A549 (cell line): ENCODE data around the gene ZFP62.

Source experiments
- CHD2 ChIP-seq: fragments of 150-350 bp; IDR thresholded peaks from 2 replicates; pipeline ENCODE4 v1.6.1; 2014; ENCODE audit warnings: low read length; ENCODE audit not compliant: partially characterized antibody
- EP300 ChIP-seq, 2 experiments: fragments of >200 bp; sonication (Bioruptor Twin); formaldehyde crosslinking; IDR thresholded peaks; 2 replicates in 1 of 2; 3 replicates in 1 of 2; pipeline ENCODE4 v1.6.1; 2016 to 2017
- MAX ChIP-seq: IDR thresholded peaks from 2 replicates; pipeline ENCODE4 v1.6.1; 2012
- MAZ ChIP-seq: fragments of 150-350 bp; IDR thresholded peaks from 2 replicates; pipeline ENCODE4 v1.6.1; 2014; ENCODE audit warnings: antibody characterized with exemption, low read depth, low read length, borderline replicate concordance
- MYC ChIP-seq: IDR thresholded peaks from 2 replicates; pipeline ENCODE4 v1.6.1; 2012; ENCODE audit warnings: mild to moderate bottlenecking, inconsistent platforms, low read length, improper control_type of control experiment, borderline replicate concordance
- POLR2A ChIP-seq: IDR thresholded peaks from 2 replicates; pipeline ENCODE4 v1.6.1; 2012; ENCODE audit warnings: mild to moderate bottlenecking, low read length
- RCOR1 ChIP-seq: fragments of 150-350 bp; IDR thresholded peaks from 2 replicates; pipeline ENCODE4 v1.6.1; 2014; ENCODE audit warnings: antibody characterized with exemption, low read length, low read depth
- SREBF2 ChIP-seq: fragments of 450-650 bp; IDR thresholded peaks from 2 replicates; pipeline ENCODE4 v1.6.1; 2014; ENCODE audit warnings: mild to moderate bottlenecking, moderate library complexity
- TF ChIP-seq, protein P1 (sequence below): fragments of >200 bp; sonication (Bioruptor Twin); formaldehyde crosslinking; IDR thresholded peaks from 3 replicates; pipeline ENCODE4 v1.5.1; 2016

GRCh38 chr5:180810959-180811622, 50.0 kb downstream of the ZFP62 start:
- TF ChIP-seq MAZ: no peak
- TF ChIP-seq, protein P1, sequence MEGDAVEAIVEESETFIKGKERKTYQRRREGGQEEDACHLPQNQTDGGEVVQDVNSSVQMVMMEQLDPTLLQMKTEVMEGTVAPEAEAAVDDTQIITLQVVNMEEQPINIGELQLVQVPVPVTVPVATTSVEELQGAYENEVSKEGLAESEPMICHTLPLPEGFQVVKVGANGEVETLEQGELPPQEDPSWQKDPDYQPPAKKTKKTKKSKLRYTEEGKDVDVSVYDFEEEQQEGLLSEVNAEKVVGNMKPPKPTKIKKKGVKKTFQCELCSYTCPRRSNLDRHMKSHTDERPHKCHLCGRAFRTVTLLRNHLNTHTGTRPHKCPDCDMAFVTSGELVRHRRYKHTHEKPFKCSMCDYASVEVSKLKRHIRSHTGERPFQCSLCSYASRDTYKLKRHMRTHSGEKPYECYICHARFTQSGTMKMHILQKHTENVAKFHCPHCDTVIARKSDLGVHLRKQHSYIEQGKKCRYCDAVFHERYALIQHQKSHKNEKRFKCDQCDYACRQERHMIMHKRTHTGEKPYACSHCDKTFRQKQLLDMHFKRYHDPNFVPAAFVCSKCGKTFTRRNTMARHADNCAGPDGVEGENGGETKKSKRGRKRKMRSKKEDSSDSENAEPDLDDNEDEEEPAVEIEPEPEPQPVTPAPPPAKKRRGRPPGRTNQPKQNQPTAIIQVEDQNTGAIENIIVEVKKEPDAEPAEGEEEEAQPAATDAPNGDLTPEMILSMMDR: no peak
- no peak for TF ChIP-seq CHD2
- TF ChIP-seq MYC: no peak
- TF ChIP-seq RCOR1: no peak
- no peak for TF ChIP-seq EP300 (IDR thresholded peaks at IDR 0.05)
- TF ChIP-seq POLR2A: no peak; the same call in 1 of the 2 replicates
- no peak for TF ChIP-seq SREBF2
- no peak for TF ChIP-seq MAX
